Measurements from ENCODE around the gene COX19. TPM values are rescaled to one million over a fixed set of nuclear protein-coding genes. Genes with fewer than 3 reads are reported as not detected.

Gene COX19
- total and polyA plus RNA-seq, 2 of the 13 experiments (the other 11 are each of a cell fraction or from before 2014, with no cell fraction given) = 11.5 to 21.7 TPM

DNA sequence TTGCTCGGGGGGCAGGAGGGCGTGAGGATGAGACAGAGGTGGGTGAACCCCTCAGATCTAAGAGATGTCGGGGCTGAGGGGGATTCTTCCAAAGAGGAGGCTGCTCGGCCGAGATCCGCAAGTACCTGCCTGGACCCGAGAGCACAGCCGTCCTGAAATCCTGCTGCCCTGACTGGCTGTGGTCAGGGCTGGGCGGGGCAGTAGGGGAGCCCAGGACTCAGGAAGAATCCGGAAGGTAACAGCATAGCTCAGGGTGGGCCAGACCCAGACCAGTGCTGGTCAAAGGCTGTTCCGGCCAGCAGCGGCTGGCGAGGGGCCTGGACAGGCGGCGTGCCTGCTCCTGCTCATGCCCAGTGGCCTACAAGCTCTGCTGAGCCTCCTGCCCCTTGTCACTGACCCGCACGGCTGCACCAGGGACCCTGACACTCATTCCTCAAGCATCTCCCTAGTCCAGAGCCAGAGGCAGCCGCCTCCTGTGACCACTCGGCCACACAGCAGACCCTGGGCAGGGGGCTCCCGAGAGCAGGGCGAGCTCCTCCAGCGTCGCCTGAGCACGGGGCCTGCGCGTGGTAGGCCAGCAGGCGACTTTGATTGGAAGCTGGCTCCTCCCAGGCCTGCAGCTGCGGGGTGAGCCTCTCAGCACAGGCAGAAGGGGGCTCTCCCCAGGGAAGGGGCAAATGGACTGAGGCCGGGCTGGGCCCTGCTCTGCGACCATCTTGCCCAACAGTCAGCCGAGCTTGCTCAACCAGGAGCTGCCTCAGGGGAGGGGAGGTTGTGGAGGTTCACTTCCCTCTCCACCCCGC is 17.7 kb downstream of the COX19 start (continued):
- TF ChIP-seq ZNF407 (CRISPR knock-in tag; IDR thresholded peaks at IDR 0.05; ENCODE audit: not compliant biosample characterization) (peak; percentile 92), SRSF1 (optimal IDR thresholded peaks at IDR 0.05; ENCODE audit: low read depth, low read length) (no peak), ELF1 (CRISPR knock-in tag; IDR thresholded peaks at IDR 0.05) (peak; percentile 87), ZKSCAN8 (CRISPR knock-in tag; IDR thresholded peaks at IDR 0.05; ENCODE audit: borderline replicate concordance) (0 out of 2 replicates have a peak, but pooled peaks have one; percentile 66), YY1 (IDR thresholded peaks at IDR 0.05; ENCODE audit: insufficient read depth, insufficient replicate concordance, low read depth, low read length) (peak; percentile 45), ZNF556 (CRISPR knock-in tag; IDR thresholded peaks at IDR 0.05; ENCODE audit: borderline replicate concordance) (peak; percentile 69; the same call in 1 of the 2 replicates), RELA (CRISPR knock-in tag; IDR thresholded peaks at IDR 0.05) (peak; percentile 92; the same call in 1 of the 2 replicates), ZBTB2 (CRISPR knock-in tag; IDR thresholded peaks at IDR 0.05; ENCODE audit: low read depth) (no peak), ATAD3A (CRISPR knock-in tag; IDR thresholded peaks at IDR 0.05) (no peak), MYC (CRISPR knock-in tag; IDR thresholded peaks at IDR 0.05; ENCODE audit: borderline replicate concordance) (peak; percentile 91), ZNF432 (CRISPR knock-in tag; IDR thresholded peaks at IDR 0.05; ENCODE audit: borderline replicate concordance) (no peak), ZNF605 (CRISPR knock-in tag; IDR thresholded peaks at IDR 0.05) (peak; percentile 98), SP2 (CRISPR knock-in tag; IDR thresholded peaks at IDR 0.05) (peak; percentile 60), ATF7-NPFF (CRISPR knock-in tag; IDR thresholded peaks at IDR 0.05; ENCODE audit: low read depth) (peak; percentile 89), ZMYM3 (CRISPR knock-in tag; IDR thresholded peaks at IDR 0.05) (peak; percentile 85; the same call in 1 of the 2 replicates), ZNF343 (CRISPR knock-in tag; IDR thresholded peaks at IDR 0.05) (0 out of 2 replicates have a peak, but pooled peaks have one; percentile 52)
- TF ChIP-seq, protein P1, sequence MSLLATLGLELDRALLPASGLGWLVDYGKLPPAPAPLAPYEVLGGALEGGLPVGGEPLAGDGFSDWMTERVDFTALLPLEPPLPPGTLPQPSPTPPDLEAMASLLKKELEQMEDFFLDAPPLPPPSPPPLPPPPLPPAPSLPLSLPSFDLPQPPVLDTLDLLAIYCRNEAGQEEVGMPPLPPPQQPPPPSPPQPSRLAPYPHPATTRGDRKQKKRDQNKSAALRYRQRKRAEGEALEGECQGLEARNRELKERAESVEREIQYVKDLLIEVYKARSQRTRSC (CRISPR knock-in tag; IDR thresholded peaks at IDR 0.05; ENCODE audit: low read depth) = 0 out of 2 replicates have a peak, but pooled peaks have one; percentile 34
